ENCODE measurements around the gene DCAF8.
A peak's percentile ranks its signal among the peaks of the same experiment; 100 is the strongest.

The DCAF8 gene

DNA sequence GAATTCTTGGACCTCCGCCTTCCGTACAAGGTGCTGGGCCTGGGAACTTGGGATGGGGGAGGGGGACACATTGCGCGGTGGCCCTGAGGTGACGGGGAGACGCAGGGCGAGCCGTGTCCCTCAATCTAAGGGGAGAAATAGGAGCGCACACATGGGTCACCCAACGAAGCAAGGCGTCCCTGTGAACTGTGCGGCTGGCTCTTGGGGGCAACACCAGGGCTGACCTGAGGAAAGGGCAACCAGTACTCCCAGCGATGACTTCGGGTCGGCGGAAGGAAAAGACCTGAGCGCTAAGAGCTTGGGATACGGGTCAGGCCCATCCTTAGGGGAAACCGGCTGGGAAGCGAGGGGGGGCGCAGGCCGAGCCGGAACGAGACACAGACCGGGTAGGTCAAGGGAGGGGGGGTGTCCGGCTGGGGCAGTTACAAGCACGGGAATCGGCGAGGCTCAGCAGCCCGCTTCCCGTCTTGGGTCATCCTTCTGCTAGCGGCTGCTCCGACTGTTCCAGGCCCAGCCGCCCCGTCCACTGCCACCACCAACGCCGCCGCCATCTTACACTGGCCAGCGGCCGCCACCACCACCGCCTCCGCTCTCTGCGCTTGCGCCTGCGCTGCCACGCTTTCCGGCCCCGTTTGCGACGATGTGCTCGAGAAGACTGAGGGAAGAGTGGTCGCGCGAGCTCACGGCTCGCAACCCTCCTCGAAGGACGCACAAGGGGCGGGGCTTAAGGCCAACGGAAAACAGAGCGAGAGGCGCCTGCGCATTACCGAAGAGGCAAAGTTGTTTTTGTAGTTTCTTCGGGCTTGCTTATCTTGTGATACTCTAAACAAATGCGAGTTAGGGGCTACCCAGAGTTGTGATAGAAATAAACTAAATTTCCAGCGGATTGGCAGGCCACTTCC is at the start of gene DCAF8:
Gene DCAF8 (minus strand): TSS at position 657 of the 902 bp plus-strand sequence. CDS start 18,541 bp downstream, outside the sequence.
- H3F3A ChIP-seq (ENCODE audit: low read depth): no peaks in the 10 kb centered on the region
- peaks cover 31% of the 10 kb centered on the region for H4K20me1 ChIP-seq (ENCODE audit: insufficient read depth, low read length, poor library complexity, severe bottlenecking)
- peak within 1 kb of the TSS; percentile 87 for H3K4me3 ChIP-seq (ENCODE audit: low read length, poor library complexity, severe bottlenecking)
- H3K9ac ChIP-seq (ENCODE audit: low read depth, low read length, poor library complexity, severe bottlenecking): peak within 1 kb of the TSS; percentile 98
- no peaks in the 10 kb centered on the region for H3K36me3 ChIP-seq (ENCODE audit: insufficient read depth, low read length)
- no peaks in the 10 kb centered on the region for H3K9me2 ChIP-seq (replicated peaks; ENCODE audit: low read depth, low read length)
- peaks cover 44% of the 10 kb centered on the region for H3K4me1 ChIP-seq (ENCODE audit: insufficient read depth, low read length, poor library complexity, severe bottlenecking)
- peak within 1 kb of the TSS; percentile 95 for H2AFZ ChIP-seq (ENCODE audit: low read length)
- no peaks in the 10 kb centered on the region for H3K9me3 ChIP-seq (ENCODE audit: insufficient read depth, low read depth, low read length)
- no peak for TF ChIP-seq EZH2phosphoT487 (IDR thresholded peaks at IDR 0.05; ENCODE audit: borderline replicate concordance)
- TF ChIP-seq, protein P1, sequence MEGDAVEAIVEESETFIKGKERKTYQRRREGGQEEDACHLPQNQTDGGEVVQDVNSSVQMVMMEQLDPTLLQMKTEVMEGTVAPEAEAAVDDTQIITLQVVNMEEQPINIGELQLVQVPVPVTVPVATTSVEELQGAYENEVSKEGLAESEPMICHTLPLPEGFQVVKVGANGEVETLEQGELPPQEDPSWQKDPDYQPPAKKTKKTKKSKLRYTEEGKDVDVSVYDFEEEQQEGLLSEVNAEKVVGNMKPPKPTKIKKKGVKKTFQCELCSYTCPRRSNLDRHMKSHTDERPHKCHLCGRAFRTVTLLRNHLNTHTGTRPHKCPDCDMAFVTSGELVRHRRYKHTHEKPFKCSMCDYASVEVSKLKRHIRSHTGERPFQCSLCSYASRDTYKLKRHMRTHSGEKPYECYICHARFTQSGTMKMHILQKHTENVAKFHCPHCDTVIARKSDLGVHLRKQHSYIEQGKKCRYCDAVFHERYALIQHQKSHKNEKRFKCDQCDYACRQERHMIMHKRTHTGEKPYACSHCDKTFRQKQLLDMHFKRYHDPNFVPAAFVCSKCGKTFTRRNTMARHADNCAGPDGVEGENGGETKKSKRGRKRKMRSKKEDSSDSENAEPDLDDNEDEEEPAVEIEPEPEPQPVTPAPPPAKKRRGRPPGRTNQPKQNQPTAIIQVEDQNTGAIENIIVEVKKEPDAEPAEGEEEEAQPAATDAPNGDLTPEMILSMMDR (conservative IDR thresholded peaks at IDR 0.05; ENCODE audit: low read length): no peak
- H3K27me3 ChIP-seq (ENCODE audit: insufficient read depth, low read length, poor library complexity, severe bottlenecking): no peaks in the 10 kb centered on the region
- H3K4me2 ChIP-seq (ENCODE audit: low read depth, low read length, poor library complexity, severe bottlenecking): peak within 1 kb of the TSS; percentile 88
- peaks cover 50% of the 10 kb centered on the region for H3K79me2 ChIP-seq (ENCODE audit: insufficient read depth, low read length)

- Histone ChIP-seq H3K27me3 (ENCODE audit: insufficient read depth, low read length, poor library complexity, severe bottlenecking) (no peaks in the 10 kb centered on the region), H3K79me2 (ENCODE audit: insufficient read depth, low read length) (no peaks in the 10 kb centered on the region), H3K4me2 (ENCODE audit: low read depth, low read length, poor library complexity, severe bottlenecking) (no peak overlapping the region), H3K36me3 (ENCODE audit: insufficient read depth, low read length) (peaks cover 93% of the 10 kb centered on the region; the same call in 1 of the 2 replicates), H3K9ac (ENCODE audit: low read depth, low read length, poor library complexity, severe bottlenecking) (no peak overlapping the region), H3K9me2 (replicated peaks; ENCODE audit: low read depth, low read length) (no peaks in the 10 kb centered on the region), H3K4me1 (ENCODE audit: insufficient read depth, low read length, poor library complexity, severe bottlenecking) (no peaks in the 10 kb centered on the region), H3K9me3 (ENCODE audit: insufficient read depth, low read depth, low read length) (no peaks in the 10 kb centered on the region), H3F3A (ENCODE audit: low read depth) (no peaks in the 10 kb centered on the region), H4K20me1 (ENCODE audit: insufficient read depth, low read length, poor library complexity, severe bottlenecking) (no peaks in the 10 kb centered on the region), H2AFZ (ENCODE audit: low read length) (no peak overlapping the region), H3K4me3 (ENCODE audit: low read length, poor library complexity, severe bottlenecking) (no peak overlapping the region)
- TF ChIP-seq, protein P1 (conservative IDR thresholded peaks at IDR 0.05; ENCODE audit: low read length): no peak
- no peak for TF ChIP-seq EZH2phosphoT487 (IDR thresholded peaks at IDR 0.05; ENCODE audit: borderline replicate concordance)
These were observed 47.2 kb upstream of the DCAF8 start for GRCh38 chr1:160309571-160309970.

DNA sequence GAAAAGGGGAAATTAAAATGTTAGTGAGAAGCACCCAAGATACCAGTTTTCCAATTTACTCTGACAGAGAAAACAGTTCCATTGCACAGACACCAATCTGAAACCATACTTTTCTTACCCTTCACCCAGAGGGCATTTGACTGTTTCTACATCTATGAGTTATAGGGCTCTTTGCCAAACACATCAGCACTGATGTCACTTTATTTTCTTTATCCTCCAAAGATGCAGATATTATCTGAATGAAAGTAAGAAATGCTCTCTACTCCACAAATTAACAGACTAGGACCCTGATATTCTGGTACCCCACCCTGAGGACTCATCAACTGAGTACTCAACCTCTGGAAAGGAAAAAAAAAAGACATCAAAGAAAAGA is 46.8 kb upstream of the DCAF8 start:
- H3F3A ChIP-seq (ENCODE audit: low read depth): no peaks in the 10 kb centered on the region
- no peaks in the 10 kb centered on the region for H3K9me3 ChIP-seq (ENCODE audit: insufficient read depth, low read depth, low read length)
- H3K4me2 ChIP-seq (ENCODE audit: low read depth, low read length, poor library complexity, severe bottlenecking): no peak overlapping the region
- no peaks in the 10 kb centered on the region for H4K20me1 ChIP-seq (ENCODE audit: insufficient read depth, low read length, poor library complexity, severe bottlenecking)
- H3K4me3 ChIP-seq (ENCODE audit: low read length, poor library complexity, severe bottlenecking): no peak overlapping the region
- H2AFZ ChIP-seq (ENCODE audit: low read length): no peak overlapping the region
- H3K36me3 ChIP-seq (ENCODE audit: insufficient read depth, low read length): peaks cover 93% of the 10 kb centered on the region; the same call in 1 of the 2 replicates
- TF ChIP-seq EZH2phosphoT487 (IDR thresholded peaks at IDR 0.05; ENCODE audit: borderline replicate concordance): no peak
- TF ChIP-seq, protein P1 (conservative IDR thresholded peaks at IDR 0.05; ENCODE audit: low read length): no peak
- no peaks in the 10 kb centered on the region for H3K9me2 ChIP-seq (replicated peaks; ENCODE audit: low read depth, low read length)
- no peaks in the 10 kb centered on the region for H3K27me3 ChIP-seq (ENCODE audit: insufficient read depth, low read length, poor library complexity, severe bottlenecking)
- no peak overlapping the region for H3K9ac ChIP-seq (ENCODE audit: low read depth, low read length, poor library complexity, severe bottlenecking)
- H3K4me1 ChIP-seq (ENCODE audit: insufficient read depth, low read length, poor library complexity, severe bottlenecking): no peaks in the 10 kb centered on the region
- no peaks in the 10 kb centered on the region for H3K79me2 ChIP-seq (ENCODE audit: insufficient read depth, low read length)

Measured in Loucy (cell line).